Measurements from ENCODE around the gene C10orf95.

GRCh38 chr10:102413806-102414561 lies 37.4 kb downstream of the C10orf95 start:
- TF ChIP-seq CTCF (IDR thresholded peaks at IDR 0.05) (no peak), POLR2A (IDR thresholded peaks at IDR 0.05) (no peak)
